Endothelial cell of umbilical vein (primary cell): ENCODE measurements around the gene DENND1A. TPM values are rescaled to one million over a fixed set of nuclear protein-coding genes. Genes with fewer than 3 reads are reported as not detected.

ENCODE experiments used
- BruUV-seq: library from RNA; stranded (reverse); fragments of 400-500 nt; replicated peaks from 2 replicates; lab custom pipeline; 2021; lab: Mats Ljungman, UMichigan
- CTCF ChIA-PET: fragments of 300-600, 350-600 bp; sonication (Branson Sonifier 250); formaldehyde crosslinking; loops from one replicate; lab custom pipeline; 2021; ENCODE audit warnings: antibody characterized with exemption, inconsistent platforms; lab: Charles Lee
- POLR2A ChIA-PET: fragments of 300-600, 350-600 bp; sonication (Branson Sonifier 250); formaldehyde crosslinking; loops from one replicate; lab custom pipeline; 2021; ENCODE audit warnings: antibody characterized with exemption, inconsistent platforms; lab: Charles Lee
- DNase-seq: peaks from one replicate; pipeline ENCODE4 v3.0.0-alpha.2; 2011; ENCODE audit warnings: low read depth, low spot score
- FAIRE-seq: peaks from 2 replicates; lab custom pipeline; 2011; peaks lifted over from hg19 to GRCh38; lab: Jason Lieb, UNC
- H2AFZ ChIP-seq: 2 replicates; pipeline ENCODE4 v1.6.0; 2012; ENCODE audit warnings: low read depth, low read length, control low read depth, inconsistent platforms
- H3K27ac ChIP-seq: 2 replicates; pipeline ENCODE4 v1.5.1; 2011; ENCODE audit warnings: low read depth, mild to moderate bottlenecking, control low read depth, low read length, moderate library complexity; ENCODE audit not compliant: insufficient read depth
- H3K27me3 ChIP-seq, 2 experiments: 2 replicates each; pipeline versions ENCODE4 v1.6.0 to v1.6.1; 2011; ENCODE audit warnings: low read length in 2 of 2, mixed read lengths in 1 of 2; ENCODE audit not compliant: control insufficient read depth in 2 of 2, insufficient read depth in 2 of 2
- H3K36me3 ChIP-seq, 2 experiments: 2 replicates in 1 of 2; 3 replicates in 1 of 2; pipeline ENCODE4 v1.5.1; 2011; ENCODE audit warnings: low read length in 2 of 2, mild to moderate bottlenecking in 1 of 2, moderate library complexity in 1 of 2; ENCODE audit not compliant: control insufficient read depth in 2 of 2, insufficient read depth in 2 of 2; ENCODE audit errors: extremely low read depth in 1 of 2
- H3K4me1 ChIP-seq: 3 replicates; pipeline ENCODE4 v1.5.1; 2011; ENCODE audit warnings: mild to moderate bottlenecking, low read length; ENCODE audit not compliant: control insufficient read depth, insufficient read depth; ENCODE audit errors: extremely low read depth
- H3K4me2 ChIP-seq: 2 replicates; pipeline ENCODE4 v1.6.1; 2011; ENCODE audit warnings: low read length, control low read depth, mixed read lengths; ENCODE audit not compliant: insufficient read depth
- H3K4me3 ChIP-seq, 3 experiments: fragments of 200-600 bp in 1 of 3; sonication (generic), shearing (Covaris generic) in 1 of 3; replicated peaks in 1 of 3; 2 replicates each; pipeline ENCODE4 v1.5.1; 2011 to 2016; ENCODE audit warnings: control low read depth in 3 of 3, low read length in 3 of 3, mild to moderate bottlenecking in 2 of 3, inconsistent platforms in 1 of 3, low read depth in 1 of 3, moderate library complexity in 1 of 3; ENCODE audit not compliant: insufficient read depth in 1 of 3
- H3K79me2 ChIP-seq: 2 replicates; pipeline ENCODE4 v1.6.0; 2012; ENCODE audit warnings: low read length, inconsistent platforms; ENCODE audit not compliant: control insufficient read depth, insufficient read depth
- H3K9ac ChIP-seq: replicated peaks from 2 replicates; pipeline ENCODE3; 2011; ENCODE audit warnings: low read length, control low read depth; ENCODE audit not compliant: insufficient read depth; ENCODE audit errors: extremely low read depth
- H3K9me1 ChIP-seq: replicated peaks from 3 replicates; pipeline ENCODE4 v1.6.0; 2011; ENCODE audit warnings: mild to moderate bottlenecking, low read length; ENCODE audit not compliant: control insufficient read depth, insufficient read depth; ENCODE audit errors: extremely low read depth
- H3K9me3 ChIP-seq: replicated peaks from 2 replicates; pipeline ENCODE4 v1.5.1; 2012; ENCODE audit warnings: low read length, inconsistent platforms; ENCODE audit not compliant: control insufficient read depth, insufficient read depth
- H4K20me1 ChIP-seq: replicated peaks from 2 replicates; pipeline ENCODE3; 2011; ENCODE audit warnings: mild to moderate bottlenecking, low read length; ENCODE audit not compliant: control insufficient read depth, insufficient read depth; ENCODE audit errors: extremely low read depth
- EZH2 ChIP-seq: IDR thresholded peaks from 2 replicates; pipeline ENCODE4 v1.6.1; 2012; ENCODE audit warnings: borderline replicate concordance, low read depth, mild to moderate bottlenecking, moderate library complexity, low read length, inconsistent platforms; ENCODE audit not compliant: severe bottlenecking
- FOS ChIP-seq: IDR thresholded peaks from 2 replicates; pipeline ENCODE4 v1.6.1; 2011; ENCODE audit warnings: mild to moderate bottlenecking, low read length, moderate library complexity, borderline replicate concordance; ENCODE audit not compliant: insufficient read depth
- JUN ChIP-seq: IDR thresholded peaks from 2 replicates; pipeline ENCODE4 v1.6.1; 2011; ENCODE audit warnings: borderline replicate concordance, low read depth; ENCODE audit not compliant: insufficient read length, insufficient read depth
- MYC ChIP-seq: IDR thresholded peaks from one replicate; pipeline ENCODE4 v1.6.1; 2011; ENCODE audit warnings: mild to moderate bottlenecking, low read depth, low read length
- dilution Hi-C: fragments of 300-500 bp; cut with MboI; formaldehyde crosslinking; loops from one replicate; pipeline ENCODE4 v1.15.0; 2019; ENCODE audit warnings: low sequenced_read_pairs; ENCODE audit not compliant: extremely low pct_ligation_motif_present
- intact Hi-C: fragments of 100-400 bp; cut with micrococcal nuclease; formaldehyde crosslinking; loops from one replicate; pipeline ENCODE4 v1.10.0; 2022
- polyA plus RNA-seq, 4 experiments: library from polyadenylated mRNA; depleted of rRNA in 3 of 4; stranded (reverse) in 3 of 4; unstranded in 1 of 4; fragments of >200 nt; gene quantifications; 2 replicates each; pipeline versions ENCODE4 v1.2.1 to v1.2.3, GENCODE V29; 2011 to 2012; ENCODE audit warnings: missing spikeins in 1 of 4
- total RNA-seq: library from RNA; stranded (reverse); gene quantifications from 2 replicates; pipeline ENCODE4 v1.2.3, GENCODE V29; 2021

DENND1A gene
- total and polyA plus RNA-seq, 2 donors (not counting 3 experiments of a cell fraction or from before 2014, with no cell fraction given), result 18.5 to 24.5 TPM

- CTCF ChIA-PET, result no interaction called here
Observed at GRCh38 chr9:123394291-123395235, 535.4 kb downstream of the DENND1A start.

GRCh38 chr9:123392802-123393201 lies 537.1 kb downstream of the DENND1A start:
- no TSS peak for BruUV-seq
- POLR2A ChIA-PET, result no interaction called here
- CTCF ChIA-PET, result interaction anchor here (1.0 kb wide), 1 partner anchor 648 kb away, joined by 3 read pairs; no protein-coding TSS in a partner anchor

More at GRCh38 chr9:123394291-123395235, 535.4 kb downstream of the DENND1A start:
- Histone ChIP-seq H3K4me2 (no peak overlapping the region), H3K4me3 (no peak overlapping the region), H3K4me1 (no peaks in the 10 kb centered on the region), H3K27ac (no peak overlapping the region), H3K9me1 (no peaks in the 10 kb centered on the region), H2AFZ (no peak overlapping the region), H3K36me3 (no peaks in the 10 kb centered on the region), H3K9me3 (no peaks in the 10 kb centered on the region), H4K20me1 (no peaks in the 10 kb centered on the region), H3K9ac (no peak overlapping the region), H3K27me3 (no peaks in the 10 kb centered on the region), H3K79me2 (no peaks in the 10 kb centered on the region)
- no peak for DNase-seq
- TF ChIP-seq JUN, result no peak
- no TSS peak for BruUV-seq
- dilution Hi-C loops, result no loop called here
- intact Hi-C loops, result no loop called here
- FAIRE-seq, result no peak
- POLR2A ChIA-PET, result no interaction called here

More at GRCh38 chr9:123392802-123393201, 537.1 kb downstream of the DENND1A start:
- no peak overlapping the region for H3K27ac ChIP-seq
- TF ChIP-seq EZH2, result no peak
- TF ChIP-seq MYC, result no peak
- no peak for TF ChIP-seq FOS
- DNase-seq (no peak), FAIRE-seq (no peak)
- H3K36me3 ChIP-seq, result no peaks in the 10 kb centered on the region
- H3K4me3 ChIP-seq, result no peak overlapping the region
- H3K9ac ChIP-seq, result no peak overlapping the region
- dilution Hi-C loops, result no loop called here
- H2AFZ ChIP-seq, result no peak overlapping the region
- H3K9me3 ChIP-seq, result no peaks in the 10 kb centered on the region
- H3K4me2 ChIP-seq, result no peak overlapping the region
- H3K9me1 ChIP-seq, result no peaks in the 10 kb centered on the region
- no peaks in the 10 kb centered on the region for H3K79me2 ChIP-seq
- no peaks in the 10 kb centered on the region for H3K4me1 ChIP-seq
- H3K27me3 ChIP-seq, result no peaks in the 10 kb centered on the region
- H4K20me1 ChIP-seq, result no peaks in the 10 kb centered on the region
- intact Hi-C loops, result no loop called here
